Type B pancreatic cell (in vitro differentiated cells): Measurements from ENCODE around the gene SPTB. TPM values are rescaled to one million over a fixed set of nuclear protein-coding genes. Genes with fewer than 3 reads are reported as not detected.

ENCODE experiments used
- DNase-seq: peaks from one replicate; pipeline ENCODE4 v3.0.0; 2021; ENCODE audit warnings: mixed read lengths; ENCODE audit not compliant: unreplicated experiment; ENCODE audit errors: extremely low spot score
- H3K27ac Mint-ChIP-seq: 2 replicates; pipeline ENCODE4 v1.8.0; 2021; ENCODE audit warnings: mild to moderate bottlenecking, mixed read lengths
- H3K27me3 Mint-ChIP-seq: 2 replicates; pipeline ENCODE4 v1.8.0; 2021; ENCODE audit warnings: mixed read lengths
- H3K36me3 Mint-ChIP-seq: 2 replicates; pipeline ENCODE4 v1.8.0; 2021; ENCODE audit warnings: mixed read lengths
- H3K4me1 Mint-ChIP-seq: one replicate; pipeline ENCODE4 v1.8.0; 2021; ENCODE audit warnings: mixed read lengths; ENCODE audit not compliant: unreplicated experiment
- H3K4me3 Mint-ChIP-seq: 2 replicates; pipeline ENCODE4 v1.8.0; 2021; ENCODE audit warnings: mild to moderate bottlenecking, mixed read lengths
- H3K9me3 Mint-ChIP-seq: 2 replicates; pipeline ENCODE4 v1.8.0; 2021; ENCODE audit warnings: mixed read lengths
- CTCF ChIP-seq: fragments of 200-600 bp; sonication (generic); conservative IDR thresholded peaks from 2 replicates; pipeline ENCODE4 v1.5.0; 2021; ENCODE audit warnings: antibody characterized with exemption, mild to moderate bottlenecking
- total RNA-seq: library from RNA; stranded (reverse); gene quantifications from 2 replicates; pipeline ENCODE4 v1.2.1, GENCODE V29; 2021; ENCODE audit warnings: low replicate concordance

Gene SPTB
- total RNA-seq, 1 donor from 2014 or later, result 3.8 TPM

- no peak for TF ChIP-seq CTCF
- Mint-ChIP-seq H3K4me3 (peak overlapping the region; percentile 92), H3K9me3 (peaks cover 24% of the 10 kb centered on the region), H3K36me3 (peaks cover 46% of the 10 kb centered on the region), H3K4me1 (peaks cover 44% of the 10 kb centered on the region), H3K27ac (peak overlapping the region; percentile 72), H3K27me3 (no peaks in the 10 kb centered on the region)
- DNase-seq, result no peak
These were observed 170.6 kb downstream of the SPTB start for GRCh38 chr14:64709126-64709525.

GRCh38 chr14:64708148-64709004, 171.3 kb downstream of the SPTB start:
- peaks cover 49% of the 10 kb centered on the region for H3K4me1 Mint-ChIP-seq
- no peak for TF ChIP-seq CTCF
- peaks cover 38% of the 10 kb centered on the region for H3K36me3 Mint-ChIP-seq
- DNase-seq, result no peak
- peak overlapping the region; percentile 83 for H3K27ac Mint-ChIP-seq
- H3K27me3 Mint-ChIP-seq, result peaks cover 4% of the 10 kb centered on the region
- peaks cover 16% of the 10 kb centered on the region for H3K9me3 Mint-ChIP-seq
- H3K4me3 Mint-ChIP-seq, result peak overlapping the region; percentile 92

- Mint-ChIP-seq H3K4me1 (peaks cover 56% of the 10 kb centered on the region), H3K9me3 (peaks cover 9% of the 10 kb centered on the region), H3K4me3 (peak overlapping the region; percentile 92), H3K27me3 (peaks cover 10% of the 10 kb centered on the region), H3K36me3 (peaks cover 31% of the 10 kb centered on the region), H3K27ac (peak overlapping the region; percentile 83)
- no peak for DNase-seq
- TF ChIP-seq CTCF, result no peak
These were observed 172.0 kb downstream of the SPTB start for GRCh38 chr14:64707661-64708060.

DNA sequence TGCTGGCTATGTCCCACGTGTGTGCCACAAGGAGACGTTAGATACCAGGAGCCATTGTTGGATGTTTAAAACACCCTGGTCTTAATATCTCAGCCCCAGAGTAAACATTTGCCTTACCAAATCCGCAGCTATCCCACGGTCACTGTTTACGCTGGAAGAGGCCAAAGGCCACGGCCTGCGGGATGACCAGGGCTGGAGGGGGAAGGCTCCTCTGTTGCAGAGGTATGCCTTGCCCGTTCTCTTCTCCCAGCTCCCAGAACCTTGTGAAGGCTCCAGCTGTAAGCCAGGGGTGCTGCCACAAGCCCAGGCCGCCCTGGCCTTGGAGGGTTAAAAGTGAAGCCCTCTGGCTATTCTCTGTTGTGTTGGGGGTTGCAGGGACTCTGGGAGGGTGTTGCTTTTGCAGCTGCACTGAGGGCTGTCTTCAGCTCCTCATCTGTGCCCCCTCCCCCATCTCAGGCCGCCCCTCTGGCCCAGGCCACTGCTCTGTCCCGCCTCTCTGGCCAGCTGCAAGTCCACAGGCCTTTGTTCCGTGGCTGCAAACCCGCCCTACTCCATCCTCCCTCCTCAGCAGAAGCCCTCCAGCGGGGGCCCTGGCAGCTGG, 173.0 kb downstream of the SPTB start:
- no peak for DNase-seq
- Mint-ChIP-seq H3K36me3 (peaks cover 21% of the 10 kb centered on the region), H3K27ac (peak overlapping the region; percentile 86), H3K9me3 (no peaks in the 10 kb centered on the region), H3K4me1 (peaks cover 59% of the 10 kb centered on the region), H3K27me3 (peaks cover 13% of the 10 kb centered on the region), H3K4me3 (peak overlapping the region; percentile 92)
- no peak for TF ChIP-seq CTCF

GRCh38 chr14:64706119-64706592, 173.6 kb downstream of the SPTB start:
- Mint-ChIP-seq H3K9me3 (no peaks in the 10 kb centered on the region), H3K4me3 (peak overlapping the region; percentile 92), H3K27me3 (peaks cover 13% of the 10 kb centered on the region), H3K36me3 (peaks cover 20% of the 10 kb centered on the region), H3K27ac (peak overlapping the region; percentile 86), H3K4me1 (peaks cover 59% of the 10 kb centered on the region)
- no peak for TF ChIP-seq CTCF
- no peak for DNase-seq
